GM12891 (cell line): ENCODE measurements around the gene NKAIN4.

Source experiments
- PAX5 ChIP-seq: IDR thresholded peaks from 2 replicates; pipeline ENCODE4 v1.6.1; 2011; ENCODE audit warnings: low read length, moderate library complexity, mild to moderate bottlenecking; ENCODE audit not compliant: insufficient read depth, severe bottlenecking
- POLR2A ChIP-seq: IDR thresholded peaks from 2 replicates; pipeline ENCODE4 v1.6.1; 2011; ENCODE audit warnings: low read depth, low read length, control low read depth
- POLR2AphosphoS5 ChIP-seq: IDR thresholded peaks from 2 replicates; pipeline ENCODE4 v1.6.1; 2011; ENCODE audit warnings: low read depth, low read length, control low read depth
- POU2F2 ChIP-seq: IDR thresholded peaks from 2 replicates; pipeline ENCODE4 v1.6.1; 2011; ENCODE audit warnings: low read depth, mild to moderate bottlenecking, control low read depth, low read length, moderate library complexity
- SPI1 ChIP-seq: IDR thresholded peaks from 2 replicates; pipeline ENCODE4 v1.6.1; 2011; ENCODE audit warnings: low read depth, low read length, control low read depth
- TAF1 ChIP-seq: IDR thresholded peaks from 2 replicates; pipeline ENCODE4 v1.6.1; 2011; ENCODE audit warnings: low read depth, low read length, control low read depth

DNA sequence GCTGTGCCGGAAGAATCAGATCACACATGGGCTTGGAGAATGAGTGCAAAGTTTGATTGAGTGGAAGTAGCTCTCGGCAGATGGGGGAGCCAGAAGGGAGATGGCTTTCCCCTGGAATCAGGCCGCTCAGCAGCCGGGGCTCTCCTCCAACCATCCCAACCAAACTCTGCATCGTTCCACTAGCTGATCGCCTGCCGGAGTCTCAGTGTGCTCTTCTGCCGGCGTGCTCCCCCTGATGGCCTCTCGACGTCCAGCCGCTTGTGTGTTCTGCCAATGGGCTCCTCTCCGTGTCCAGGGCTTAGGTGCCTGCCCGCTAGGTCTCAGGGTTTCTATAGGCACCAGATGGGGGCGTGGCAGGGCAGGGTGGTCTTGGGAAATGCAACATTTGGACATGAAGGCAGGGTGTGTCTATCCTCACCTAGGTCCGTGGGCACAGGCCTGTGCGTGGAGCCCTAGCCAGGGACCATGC, 23.4 kb downstream of the NKAIN4 start:
- TF ChIP-seq POLR2A (no peak), POLR2AphosphoS5 (no peak), POU2F2 (no peak), PAX5 (no peak), TAF1 (no peak), SPI1 (no peak)
